GM19452 (cell line): Measurements from ENCODE around the gene MSANTD2.

Experiments used
- ATAC-seq: cut with Tn5 transposase; IDR thresholded peaks from one replicate; pipeline ENCODE4 v1.9.1; 2021; ENCODE audit not compliant: unreplicated experiment

Gene MSANTD2

GRCh38 chr11:124754710-124755109 lies 45.5 kb downstream of the MSANTD2 start:
- ATAC-seq, result no peak

DNA sequence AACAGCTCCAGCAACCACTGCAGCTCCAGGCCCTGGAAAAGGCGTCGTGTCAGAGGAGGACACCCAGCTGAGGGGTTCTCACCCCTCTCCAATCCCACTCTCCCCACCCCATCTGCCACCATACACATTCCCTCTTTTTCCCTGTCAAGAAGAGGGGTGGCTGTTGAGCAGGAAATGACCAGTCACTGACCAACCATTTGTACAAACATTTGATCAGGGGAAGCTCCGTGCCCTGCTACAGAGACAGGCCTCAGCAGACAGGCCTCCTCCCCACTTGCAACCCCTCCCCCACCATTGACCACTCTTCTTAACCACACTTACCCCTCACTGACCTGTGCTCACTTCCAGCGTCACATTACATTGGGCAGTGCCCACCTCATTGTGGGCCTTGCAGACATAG lies 45.9 kb downstream of the MSANTD2 start:
- no peak for ATAC-seq

DNA sequence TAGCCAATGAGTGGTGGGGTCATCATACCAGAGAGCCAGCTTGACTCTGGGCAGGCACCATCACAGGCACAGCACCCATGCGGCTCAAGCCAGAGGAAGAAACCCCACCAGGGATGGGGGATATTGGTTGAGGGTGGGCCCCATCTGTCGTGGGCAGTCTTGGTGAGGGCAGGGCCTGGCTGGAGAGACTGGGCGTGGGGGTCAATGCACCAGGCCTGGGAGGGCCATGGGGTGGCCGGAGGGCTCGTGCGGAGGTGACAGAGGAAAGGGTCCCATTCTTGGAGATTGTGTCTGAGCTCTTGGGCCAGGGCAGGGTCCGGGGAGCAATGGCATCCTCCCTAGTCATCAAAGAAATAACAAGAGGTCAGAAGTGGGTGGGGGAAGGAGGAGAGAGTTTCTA lies 46.6 kb downstream of the MSANTD2 start:
- no peak for ATAC-seq

DNA sequence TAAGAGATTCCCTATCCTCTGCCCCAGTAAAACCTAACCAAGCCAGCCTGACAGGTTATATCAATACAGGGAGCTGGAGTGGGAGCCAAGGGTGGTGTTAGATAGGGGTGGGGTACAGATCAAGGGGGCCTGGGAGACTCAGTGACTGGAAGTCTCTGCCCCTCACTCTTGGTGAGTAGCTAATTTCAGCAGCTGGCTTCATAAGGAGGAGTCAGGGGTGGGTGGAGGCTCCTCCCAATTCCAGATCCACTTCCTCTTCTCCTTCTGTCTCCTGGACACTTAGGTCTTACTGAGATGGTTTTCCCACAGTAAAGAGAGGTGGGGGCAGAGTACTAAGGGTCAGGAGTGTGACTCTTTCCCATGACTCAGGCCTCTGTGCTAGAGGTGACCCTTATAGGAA lies 47.0 kb downstream of the MSANTD2 start:
- ATAC-seq, result no peak

DNA sequence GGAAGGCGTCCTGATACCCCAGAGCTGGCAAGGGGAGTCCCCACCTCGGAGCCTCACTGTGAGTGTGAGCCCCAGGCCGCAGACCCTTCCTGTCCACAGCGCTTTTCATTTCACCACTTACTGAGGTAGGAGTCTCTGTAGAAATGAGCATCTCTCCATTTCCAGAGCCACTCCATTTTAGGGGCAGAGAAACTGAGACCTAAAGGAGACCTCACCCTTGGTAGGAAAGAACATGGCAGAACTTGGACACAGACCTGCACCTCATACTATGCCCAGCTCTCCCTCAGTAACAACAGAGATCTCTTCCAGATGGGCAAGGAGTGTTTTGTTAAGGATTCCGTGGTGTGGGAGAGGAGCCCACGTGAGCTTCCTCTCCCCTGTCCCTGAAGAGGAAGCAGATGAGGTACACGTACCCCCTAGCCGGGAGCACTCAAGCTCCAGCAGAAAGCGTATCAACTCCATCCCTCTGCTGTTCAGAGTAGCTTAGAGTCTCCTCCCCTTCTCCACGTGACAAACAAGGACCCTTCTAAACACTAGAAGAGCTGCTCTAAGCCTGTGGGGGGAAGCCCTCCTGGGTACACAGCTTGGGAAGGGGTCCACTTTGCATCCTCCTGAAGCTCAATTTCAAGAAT lies 47.6 kb downstream of the MSANTD2 start:
- ATAC-seq, result no peak

- ATAC-seq, result no peak
These were observed 48.3 kb downstream of the MSANTD2 start, which contains the start of gene VSIG2 for GRCh38 chr11:124751741-124752470. TSS of gene VSIG2 (minus strand) at chr11:124752255. CDS start at chr11:124752137, 118 bp downstream.

DNA sequence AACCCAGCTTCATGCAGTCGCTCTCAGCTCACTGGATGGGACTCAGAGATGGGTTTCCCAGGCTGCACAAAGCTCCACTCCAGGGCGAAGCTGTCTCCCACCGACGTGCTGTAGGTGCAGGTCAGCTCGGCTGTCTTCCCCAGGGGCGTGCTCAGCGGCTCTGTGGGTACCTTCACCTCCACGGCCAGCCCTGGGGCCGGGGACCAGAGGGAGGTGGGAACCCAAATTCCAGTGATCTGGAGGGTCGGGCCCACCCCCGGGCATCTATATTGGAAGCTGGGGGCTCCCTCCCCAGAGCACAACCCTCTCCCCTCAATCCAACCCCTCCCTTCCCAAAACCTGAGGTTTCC lies 48.8 kb downstream of the MSANTD2 start:
- no peak for ATAC-seq

DNA sequence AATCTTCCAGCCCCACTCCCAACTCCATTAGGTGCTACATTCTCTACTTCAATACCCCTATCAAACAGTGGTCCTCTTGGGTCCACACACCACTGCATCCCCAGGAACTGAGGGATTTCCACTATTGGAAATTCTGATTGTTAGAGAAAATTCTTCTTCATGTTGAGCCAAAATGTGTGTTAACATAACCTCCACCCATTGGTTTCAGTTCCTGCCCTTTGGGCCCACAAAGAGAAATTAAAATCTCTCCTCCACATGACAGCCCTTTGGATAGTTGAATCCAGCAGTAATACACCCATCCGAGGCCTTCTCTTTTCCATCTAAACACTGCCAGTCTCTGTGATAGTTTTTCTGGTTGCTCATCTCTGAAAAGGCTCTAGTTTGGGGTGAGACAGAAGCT lies 50.3 kb downstream of the MSANTD2 start:
- ATAC-seq, result no peak

- ATAC-seq, result no peak
These were observed 51.5 kb downstream of the MSANTD2 start for GRCh38 chr11:124748481-124749343.

DNA sequence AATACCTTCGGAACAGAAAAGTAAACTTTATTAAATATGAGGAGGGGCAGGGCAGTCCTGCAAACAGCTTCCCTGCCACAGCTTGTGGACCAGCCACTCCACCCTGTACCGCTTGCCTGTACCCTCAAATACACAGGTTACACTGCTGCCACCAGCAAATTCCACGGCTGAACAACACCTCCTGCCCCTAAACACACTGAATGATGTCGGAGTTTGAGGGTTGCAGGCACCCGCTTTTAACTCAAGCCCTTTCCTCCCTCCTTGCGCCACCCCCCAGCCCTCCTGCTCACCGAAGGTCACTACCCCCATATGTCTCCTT lies 52.1 kb downstream of the MSANTD2 start:
- no peak for ATAC-seq

- ATAC-seq, result no peak
These were observed 52.7 kb downstream of the MSANTD2 start for GRCh38 chr11:124747406-124748099.

DNA sequence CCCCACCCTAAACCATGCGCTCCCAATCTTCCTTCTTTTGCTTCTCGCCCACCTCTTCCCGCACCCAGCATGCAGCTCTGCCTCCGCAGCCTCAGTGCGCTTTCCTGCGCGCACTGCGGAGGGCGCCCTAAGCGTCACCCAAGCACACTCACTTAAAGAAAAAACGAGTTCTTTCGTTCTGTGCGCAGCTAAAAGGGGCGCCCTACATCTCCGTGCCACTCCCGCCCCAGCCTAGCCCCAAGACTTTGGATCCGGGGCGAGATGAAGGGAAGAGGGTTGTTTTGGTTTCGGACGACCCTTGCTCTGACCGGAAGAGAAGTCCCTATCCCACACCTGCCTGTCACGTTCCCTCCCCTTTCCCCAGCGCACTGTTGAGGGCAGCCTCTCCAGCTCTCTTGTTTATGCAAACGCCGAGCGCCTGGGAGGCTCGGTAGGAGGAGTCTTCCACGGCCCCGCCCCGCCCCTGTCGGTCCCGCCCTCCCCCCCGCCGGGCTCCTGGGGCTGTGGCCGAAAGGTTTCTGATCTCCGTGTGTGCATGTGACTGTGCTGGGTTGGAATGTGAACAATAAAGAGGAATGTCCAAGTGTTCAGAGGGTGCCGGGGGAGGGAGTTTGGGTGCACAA lies 53.5 kb downstream of the MSANTD2 start:
- ATAC-seq, result peak; percentile 91

GRCh38 chr11:124745835-124746620 lies 54.2 kb downstream of the MSANTD2 start:
- ATAC-seq, result peak; percentile 14

DNA sequence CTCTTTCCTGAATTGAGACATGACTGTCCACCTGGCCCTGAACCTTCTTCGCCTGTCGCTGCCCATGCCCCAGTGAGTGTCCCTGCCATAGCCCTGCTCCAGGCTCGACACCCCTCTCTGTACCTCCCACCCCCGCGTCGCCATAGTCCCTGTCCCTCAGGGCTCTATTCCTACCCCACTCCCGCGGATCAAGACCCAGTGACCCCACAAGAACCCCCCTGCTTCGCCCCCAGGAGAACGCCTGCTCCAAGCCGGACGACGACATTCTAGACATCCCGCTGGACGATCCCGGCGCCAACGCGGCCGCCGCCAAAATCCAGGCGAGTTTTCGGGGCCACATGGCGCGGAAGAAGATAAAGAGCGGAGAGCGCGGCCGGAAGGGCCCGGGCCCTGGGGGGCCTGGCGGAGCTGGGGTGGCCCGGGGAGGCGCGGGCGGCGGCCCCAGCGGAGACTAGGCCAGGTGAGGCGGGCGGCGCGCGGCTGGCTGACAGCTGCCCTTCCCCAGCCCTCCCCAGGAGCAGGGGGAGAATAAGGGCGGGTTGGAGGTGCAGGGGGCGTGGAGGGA lies 54.9 kb downstream of the MSANTD2 start:
- ATAC-seq, result no peak

DNA sequence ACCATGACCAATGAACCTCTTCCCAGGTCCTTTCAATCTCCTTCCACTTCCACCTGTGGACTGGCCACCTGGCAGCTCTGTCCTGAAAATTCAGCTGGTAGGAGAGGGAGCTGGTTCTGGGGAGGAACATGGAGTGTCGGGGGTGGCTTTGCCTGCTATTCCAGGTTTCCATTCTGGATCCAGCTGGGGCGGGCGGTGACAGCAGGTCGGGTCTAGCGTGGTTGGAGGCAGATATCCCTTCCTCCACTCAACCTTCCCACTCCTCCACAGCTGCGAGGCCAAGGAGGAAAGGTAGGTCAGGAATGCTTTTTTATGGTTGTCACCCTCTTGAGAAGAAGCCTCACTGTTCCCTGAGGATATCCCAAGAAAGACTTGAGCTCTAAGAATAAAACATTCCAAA lies 57.2 kb downstream of the MSANTD2 start:
- ATAC-seq, result no peak

GRCh38 chr11:124742555-124742954 lies 57.7 kb downstream of the MSANTD2 start:
- ATAC-seq, result no peak

DNA sequence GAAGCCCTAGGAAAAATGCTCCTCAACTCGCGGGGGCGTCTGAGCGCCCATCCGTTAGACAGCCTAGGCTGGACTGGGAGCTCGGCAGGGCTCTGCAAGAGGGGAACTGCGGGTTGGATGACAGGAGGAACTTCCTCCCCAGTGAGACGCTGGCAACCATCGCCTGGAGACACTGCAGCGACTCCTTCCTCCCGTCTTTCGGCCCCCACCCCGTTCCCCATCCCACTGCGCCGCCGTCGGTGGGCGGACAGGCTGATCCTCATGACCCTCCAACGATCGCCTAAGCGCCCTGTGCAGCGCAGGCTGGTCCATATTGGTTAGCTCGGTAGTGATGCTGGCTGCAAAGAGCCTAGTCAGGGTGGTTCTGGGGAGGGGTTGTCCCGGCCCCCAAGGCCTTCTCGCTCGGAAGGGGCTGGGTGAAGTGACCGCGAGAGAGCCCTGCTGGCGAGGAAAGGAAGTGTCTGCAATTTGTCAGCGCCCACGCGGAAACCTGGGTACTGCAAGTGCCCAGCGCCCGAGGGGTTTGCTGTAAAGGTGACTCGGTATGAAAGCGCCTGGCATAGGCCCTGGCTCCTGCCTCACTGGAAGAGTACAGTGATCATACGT lies 59.8 kb downstream of the MSANTD2 start:
- ATAC-seq, result peak; percentile 48

DNA sequence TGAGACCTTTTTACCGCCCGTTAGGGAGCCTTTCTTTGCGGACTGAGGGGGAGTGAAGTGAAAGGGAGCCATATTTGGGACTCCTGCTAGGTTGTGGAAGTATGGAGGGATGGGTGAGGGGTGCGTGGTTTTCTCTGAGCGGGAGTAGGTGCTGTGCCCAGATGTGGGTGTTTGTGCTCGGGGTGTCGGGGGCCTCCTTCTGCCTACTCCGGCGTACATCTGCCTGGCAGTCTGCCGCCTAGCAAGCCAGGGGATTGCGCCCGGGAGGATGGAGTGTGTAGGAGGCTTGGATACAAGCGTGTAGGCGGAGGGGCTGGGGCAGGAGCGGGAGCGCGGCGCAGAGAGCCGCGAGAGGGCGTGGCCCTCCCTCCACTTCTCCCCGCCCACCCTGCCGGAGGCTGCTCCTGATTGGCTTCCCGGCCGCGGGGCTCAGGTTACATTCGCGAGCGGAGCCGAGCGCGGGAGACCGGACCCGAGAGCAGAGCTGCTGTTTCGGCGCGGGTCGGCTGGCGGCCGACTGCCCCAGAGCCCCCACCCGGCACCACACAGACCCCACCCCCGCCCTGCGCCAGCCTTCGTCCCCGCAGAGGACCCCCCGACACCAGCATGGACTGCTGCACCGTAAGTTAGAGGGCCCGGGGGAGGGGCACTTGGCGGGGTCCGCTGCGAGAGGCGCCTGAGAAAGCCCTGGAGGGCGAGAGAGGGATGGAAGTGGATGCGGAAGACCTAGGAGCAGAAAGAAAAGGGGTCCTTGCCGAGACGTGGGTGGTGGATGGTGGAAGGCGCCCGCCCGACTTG lies 60.5 kb downstream of the MSANTD2 start, which contains the start of gene NRGN:
Gene NRGN, plus strand, starts transcription at position 464 of the 798 bp plus-strand sequence. Its CDS starts 143 bp downstream, at position 607.
- peak; percentile 97 for ATAC-seq
